ENCODE results near the gene DLG2. TPM values are rescaled to one million over a fixed set of nuclear protein-coding genes. Genes with fewer than 3 reads are reported as not detected.

Gene DLG2
- total RNA-seq, 1 experiment from 2014 or later, result 0.20 TPM

DNA sequence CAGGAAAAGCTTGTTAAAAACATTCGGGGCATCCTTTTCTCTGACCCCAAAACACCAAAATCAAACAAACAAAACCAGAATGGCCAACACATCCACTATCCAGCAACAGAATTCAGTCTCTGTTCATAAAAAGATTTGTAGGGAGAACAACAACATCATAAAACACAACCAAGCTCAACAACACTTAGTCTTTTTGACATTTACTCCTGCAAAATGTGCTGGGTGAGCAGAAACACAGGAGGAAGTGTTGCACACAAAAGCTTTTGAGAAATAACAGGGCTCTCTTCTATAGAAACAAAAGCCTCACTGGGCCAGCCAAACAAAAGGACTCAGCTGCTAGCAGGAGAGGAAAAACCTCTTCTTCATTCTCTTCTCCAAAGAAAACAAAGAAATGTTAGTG lies 1604.9 kb downstream of the DLG2 start:
- no peak for DNase-seq (ENCODE audit: low read depth)
- in situ Hi-C loops (cut with HindIII; ENCODE audit: low pct_unique_long_range_greater_than_20kb, low sequenced_read_pairs), result no loop called here

DNA sequence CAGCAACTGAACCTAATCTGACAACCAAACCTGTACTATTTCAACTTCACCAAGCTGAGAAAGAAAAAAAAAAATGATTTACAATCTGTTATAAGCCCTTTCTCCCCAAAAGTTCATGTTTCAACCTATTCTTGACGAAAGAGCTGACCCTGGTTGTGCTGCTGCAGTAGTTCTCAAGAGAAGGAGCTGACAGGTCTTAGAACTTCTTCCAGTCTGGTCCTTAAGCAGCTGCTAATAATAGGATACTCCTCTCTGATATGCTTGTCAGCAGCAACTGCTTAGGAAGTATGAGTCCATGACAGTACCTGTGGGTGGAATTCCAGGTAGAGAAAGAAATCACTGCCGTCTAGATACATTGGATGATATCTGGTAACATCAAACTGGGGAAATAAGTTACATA lies 1605.9 kb downstream of the DLG2 start:
- in situ Hi-C loops (cut with HindIII; ENCODE audit: low pct_unique_long_range_greater_than_20kb, low sequenced_read_pairs), result no loop called here
- DNase-seq (ENCODE audit: low read depth), result no peak

DNA sequence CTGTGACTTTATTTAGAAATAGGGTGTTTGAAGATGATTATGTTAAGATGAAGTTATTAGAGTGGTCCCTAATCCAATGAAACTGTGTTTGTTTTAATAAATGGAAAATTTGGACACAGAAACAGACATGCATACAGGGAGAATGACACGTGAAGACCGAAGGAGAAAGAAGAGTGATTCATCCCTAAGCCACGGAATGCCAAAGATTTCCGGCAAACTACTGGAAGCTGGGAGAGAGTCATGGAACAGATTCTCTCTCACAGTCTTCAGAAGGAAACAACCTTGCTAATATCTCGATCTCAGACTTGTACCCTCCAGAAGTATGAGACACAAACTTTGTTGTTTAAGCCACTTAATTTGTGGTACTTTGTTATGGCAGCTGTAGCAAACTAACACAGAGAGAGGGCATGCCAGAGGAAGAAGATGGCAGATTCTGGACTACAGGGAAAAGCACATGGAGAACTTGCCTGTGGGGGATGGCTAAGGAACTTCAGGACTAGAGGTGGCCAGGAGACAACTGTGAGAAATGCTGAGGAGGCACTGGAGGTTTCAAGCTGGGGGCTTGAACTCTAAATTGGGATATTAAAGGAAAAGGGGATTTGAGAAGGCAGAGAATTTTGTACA lies 1607.5 kb downstream of the DLG2 start:
- in situ Hi-C loops (cut with HindIII; ENCODE audit: low pct_unique_long_range_greater_than_20kb, low sequenced_read_pairs), result no loop called here
- DNase-seq (ENCODE audit: low read depth), result peak; percentile 34

DNA sequence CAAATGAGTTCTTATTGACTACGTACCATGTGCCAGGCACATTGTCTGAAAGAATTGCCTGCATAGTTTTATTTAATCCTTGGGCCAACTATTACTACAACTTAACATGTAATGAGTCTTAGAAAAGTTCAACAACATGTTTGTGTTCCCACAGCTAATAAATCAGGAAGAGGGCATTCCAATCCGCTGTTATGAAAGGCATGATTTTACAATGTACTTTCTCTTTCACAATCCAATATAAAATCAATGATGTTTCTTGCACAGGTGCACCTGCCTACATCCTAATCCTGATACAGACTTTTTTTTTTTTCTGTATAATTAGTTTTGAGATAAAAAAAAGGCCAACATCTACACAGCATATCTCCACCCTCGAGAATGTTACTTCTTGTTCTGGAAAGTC lies 1612.6 kb downstream of the DLG2 start:
- no peak for DNase-seq (ENCODE audit: low read depth)
- in situ Hi-C loops (cut with HindIII; ENCODE audit: low pct_unique_long_range_greater_than_20kb, low sequenced_read_pairs), result no loop called here

DNA sequence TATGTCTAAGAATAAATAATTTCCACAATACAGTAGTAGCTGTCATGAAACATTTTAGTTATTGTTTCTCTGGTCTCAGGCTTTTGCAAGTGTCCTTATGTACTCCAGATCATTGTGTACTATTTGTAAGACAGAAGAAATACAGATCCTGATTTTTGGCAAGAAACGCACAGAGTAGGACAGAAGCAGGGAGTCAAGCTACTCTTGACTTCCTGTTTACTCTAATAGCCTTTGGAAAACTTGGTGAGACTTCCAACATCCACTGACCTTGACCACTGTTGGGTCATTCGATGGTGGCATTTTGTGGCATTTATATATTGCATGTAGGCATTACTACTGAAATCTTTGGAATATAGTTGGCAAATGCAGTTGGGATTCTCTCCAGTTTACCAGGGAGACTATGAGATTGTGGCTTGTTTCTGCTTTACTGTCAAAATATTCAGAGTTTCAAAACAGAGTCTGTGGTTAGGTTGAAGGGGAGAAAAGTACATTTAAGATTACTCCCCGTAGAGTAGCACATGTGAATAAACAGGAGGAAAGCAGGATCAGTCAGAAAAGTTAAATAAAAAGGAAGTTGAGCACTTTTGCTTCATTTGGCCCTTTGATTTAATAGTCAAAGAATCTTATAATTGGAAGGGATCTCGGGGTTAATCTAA lies 1614.8 kb downstream of the DLG2 start:
- DNase-seq (ENCODE audit: low read depth), result no peak
- in situ Hi-C loops (cut with HindIII; ENCODE audit: low pct_unique_long_range_greater_than_20kb, low sequenced_read_pairs), result no loop called here

DNA sequence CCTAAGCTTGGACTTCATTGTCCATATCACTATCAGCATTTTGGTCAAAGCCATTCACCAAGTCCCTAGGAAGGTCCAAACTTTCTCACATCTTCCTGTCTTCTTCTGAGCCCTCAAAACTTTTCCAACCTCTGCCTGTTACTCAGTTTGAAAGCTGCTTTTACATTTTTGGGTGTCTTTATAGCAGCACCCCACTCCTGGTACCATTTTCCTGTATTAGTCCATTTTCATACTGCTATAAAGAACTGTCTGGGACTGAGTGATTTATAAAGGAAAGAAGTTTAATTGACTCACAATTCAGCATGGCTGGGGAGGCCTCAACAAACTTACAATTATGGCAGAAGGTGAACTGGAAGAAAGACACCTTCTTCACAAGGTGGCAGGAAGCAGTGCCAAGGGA lies 1624.0 kb downstream of the DLG2 start:
- in situ Hi-C loops (cut with HindIII; ENCODE audit: low pct_unique_long_range_greater_than_20kb, low sequenced_read_pairs), result no loop called here
- no peak for DNase-seq (ENCODE audit: low read depth)

DNA sequence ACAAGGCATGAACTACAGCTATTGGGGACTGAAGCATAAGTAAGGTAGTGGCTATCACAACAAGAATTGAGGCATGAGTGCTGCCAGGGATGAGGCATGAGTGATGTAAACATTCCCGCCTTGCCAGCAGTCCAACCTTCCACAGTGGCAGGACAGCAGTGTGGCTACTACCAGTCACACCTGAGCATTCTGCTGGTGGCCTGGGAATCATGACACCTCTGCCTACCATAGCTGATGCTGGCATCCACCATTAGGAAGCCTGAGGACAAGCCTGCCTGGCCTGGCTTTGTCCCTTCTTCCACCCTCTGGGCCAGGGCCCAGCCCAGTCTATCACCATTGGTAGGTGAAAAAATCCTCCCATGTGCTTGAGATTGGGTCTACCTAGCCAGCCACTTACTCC lies 1628.2 kb downstream of the DLG2 start:
- DNase-seq (ENCODE audit: low read depth), result no peak
- in situ Hi-C loops (cut with HindIII; ENCODE audit: low pct_unique_long_range_greater_than_20kb, low sequenced_read_pairs), result no loop called here

DNA sequence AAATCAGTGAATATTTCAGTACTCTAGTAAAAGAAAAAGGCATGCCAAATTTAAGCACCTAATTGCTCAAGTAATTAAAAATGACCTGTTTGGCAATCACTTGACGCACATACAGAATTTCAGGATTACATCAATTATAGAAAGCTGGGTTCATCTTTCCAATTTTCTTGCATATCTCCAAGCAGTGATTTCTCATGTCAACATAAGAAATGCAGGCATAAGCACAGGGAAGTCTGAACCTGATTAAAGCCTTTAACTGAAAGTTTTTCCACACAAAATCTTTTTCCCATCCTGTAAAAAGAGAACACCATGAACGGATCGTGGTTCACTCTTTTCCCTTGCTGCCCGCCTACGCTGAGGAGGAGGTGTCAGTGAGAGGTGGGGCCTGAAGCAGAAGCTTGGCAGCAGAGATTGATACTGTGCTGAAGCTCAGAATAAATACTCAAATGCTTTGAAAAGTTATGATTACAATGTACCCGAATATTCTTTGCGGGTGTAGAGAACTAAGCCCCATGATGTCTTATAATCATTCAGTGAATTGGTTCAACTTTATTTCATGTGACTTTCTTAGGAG lies 1636.9 kb downstream of the DLG2 start:
- DNase-seq (ENCODE audit: low read depth), result no peak
- in situ Hi-C loops (cut with HindIII; ENCODE audit: low pct_unique_long_range_greater_than_20kb, low sequenced_read_pairs), result no loop called here

DNA sequence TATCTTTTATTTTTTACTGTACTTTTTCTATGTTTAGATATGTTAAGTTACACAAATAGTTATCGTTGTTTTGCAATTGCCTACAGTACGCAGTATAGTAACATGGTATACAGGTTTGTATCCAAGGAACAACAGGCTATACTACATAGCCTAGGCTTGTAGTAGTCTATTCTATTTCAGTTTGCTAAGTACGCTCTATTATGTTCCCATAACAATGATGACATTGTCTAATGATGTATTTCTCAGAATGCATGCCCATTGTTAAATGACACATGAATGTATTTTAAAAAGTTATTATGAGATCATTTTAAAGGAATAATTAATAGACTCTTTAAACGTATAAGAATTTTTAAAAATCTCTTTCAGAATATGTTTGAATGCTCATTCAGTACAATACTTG lies 1644.3 kb downstream of the DLG2 start:
- no peak for DNase-seq (ENCODE audit: low read depth)
- in situ Hi-C loops (cut with HindIII; ENCODE audit: low pct_unique_long_range_greater_than_20kb, low sequenced_read_pairs), result no loop called here

DNA sequence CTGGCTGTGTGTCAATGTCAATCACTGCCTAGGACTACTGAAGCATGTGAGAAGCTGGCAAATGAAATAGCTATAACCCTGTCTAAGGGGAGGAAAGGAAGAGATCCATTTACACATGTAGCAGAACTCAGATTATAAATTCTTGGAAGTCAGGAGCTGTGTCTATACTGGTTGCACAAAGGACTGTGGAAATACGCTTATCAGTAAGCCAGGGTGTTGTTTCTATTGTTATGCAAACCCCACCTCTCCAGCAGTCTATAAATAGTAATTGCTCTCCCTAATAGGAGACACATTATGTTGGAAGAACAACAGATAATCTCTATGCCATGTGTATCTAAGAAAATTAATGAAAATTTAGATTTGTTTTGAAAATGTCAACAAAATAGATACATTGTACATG lies 1647.6 kb downstream of the DLG2 start:
- no peak for DNase-seq (ENCODE audit: low read depth)
- in situ Hi-C loops (cut with HindIII; ENCODE audit: low pct_unique_long_range_greater_than_20kb, low sequenced_read_pairs), result no loop called here

DNA sequence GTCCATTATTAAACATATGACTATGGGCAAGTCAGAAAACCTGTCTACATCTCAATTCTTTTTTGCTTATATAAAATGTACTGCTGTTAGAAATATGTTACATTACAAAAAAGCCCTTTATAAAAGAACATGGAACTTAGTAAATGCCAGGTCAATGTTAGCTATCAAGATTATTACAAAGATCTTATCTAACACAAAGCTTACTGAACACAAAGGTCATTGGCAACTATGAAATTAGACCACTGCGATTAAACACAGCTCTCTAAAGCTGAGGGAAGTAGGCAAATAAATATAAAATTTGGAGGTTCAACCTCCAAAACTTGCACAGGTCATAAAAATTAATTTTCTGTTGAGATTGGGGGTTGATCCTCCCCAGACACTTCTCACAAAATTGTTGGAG lies 1648.2 kb downstream of the DLG2 start:
- in situ Hi-C loops (cut with HindIII; ENCODE audit: low pct_unique_long_range_greater_than_20kb, low sequenced_read_pairs), result no loop called here
- no peak for DNase-seq (ENCODE audit: low read depth)

DNA sequence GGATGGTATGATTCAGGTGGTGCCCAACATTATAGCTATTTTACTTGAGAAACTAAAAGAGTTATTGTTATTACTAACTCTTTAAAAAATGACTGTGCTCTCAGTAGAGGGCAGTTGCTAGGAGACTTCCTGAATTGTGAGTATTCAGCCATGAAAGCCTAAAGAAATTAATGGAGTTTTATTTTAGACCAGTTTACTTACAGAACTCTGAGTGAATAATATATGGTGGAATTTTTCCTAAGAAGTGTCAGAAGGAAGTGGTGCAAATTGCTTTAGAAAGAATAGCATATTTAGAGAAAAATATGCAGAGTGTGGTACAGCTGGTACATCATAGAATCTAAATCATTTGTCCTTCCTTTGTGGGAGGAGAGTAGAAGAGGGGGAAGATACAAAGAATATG lies 1651.1 kb downstream of the DLG2 start:
- no peak for DNase-seq (ENCODE audit: low read depth)
- in situ Hi-C loops (cut with HindIII; ENCODE audit: low pct_unique_long_range_greater_than_20kb, low sequenced_read_pairs), result no loop called here

DNA sequence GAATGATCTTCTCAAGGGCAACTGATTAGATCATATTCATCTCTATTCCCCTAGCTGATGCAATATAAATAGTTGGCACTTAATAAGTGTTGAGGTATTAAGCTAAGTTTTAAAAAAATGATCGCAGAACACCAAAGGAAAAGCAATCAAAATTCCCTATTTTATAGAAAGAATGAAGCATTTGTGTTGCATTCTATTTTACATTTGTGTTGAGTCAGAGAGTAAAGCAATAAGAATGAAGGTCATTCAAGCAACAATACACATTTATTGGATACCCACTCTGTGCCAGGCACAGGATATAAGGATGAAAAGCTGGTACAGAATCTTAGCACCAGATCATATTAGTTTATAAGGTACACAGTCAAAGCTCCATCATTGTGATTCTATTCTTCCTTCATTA lies 1654.6 kb downstream of the DLG2 start:
- in situ Hi-C loops (cut with HindIII; ENCODE audit: low pct_unique_long_range_greater_than_20kb, low sequenced_read_pairs), result no loop called here
- DNase-seq (ENCODE audit: low read depth), result no peak

DNA sequence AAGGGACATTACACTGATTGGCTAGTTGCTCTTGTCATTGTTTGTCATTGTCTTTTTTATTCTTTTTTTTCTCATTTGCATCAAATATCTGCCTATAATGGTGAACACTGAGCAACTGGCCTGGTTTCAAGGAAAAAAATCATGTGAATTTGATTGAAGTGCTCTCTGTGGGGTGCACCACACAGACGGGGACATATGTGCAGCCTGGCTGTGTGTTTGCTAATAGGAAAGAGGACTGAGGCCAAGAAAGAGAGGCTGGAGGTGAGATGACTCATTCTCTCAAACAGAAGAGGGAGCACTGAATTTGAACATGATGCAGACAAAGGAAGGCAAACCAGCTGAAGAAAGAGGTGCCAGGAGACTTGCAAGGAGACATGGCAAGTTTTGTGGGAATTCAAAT lies 1656.1 kb downstream of the DLG2 start:
- no peak for DNase-seq (ENCODE audit: low read depth)
- in situ Hi-C loops (cut with HindIII; ENCODE audit: low pct_unique_long_range_greater_than_20kb, low sequenced_read_pairs), result no loop called here

DNA sequence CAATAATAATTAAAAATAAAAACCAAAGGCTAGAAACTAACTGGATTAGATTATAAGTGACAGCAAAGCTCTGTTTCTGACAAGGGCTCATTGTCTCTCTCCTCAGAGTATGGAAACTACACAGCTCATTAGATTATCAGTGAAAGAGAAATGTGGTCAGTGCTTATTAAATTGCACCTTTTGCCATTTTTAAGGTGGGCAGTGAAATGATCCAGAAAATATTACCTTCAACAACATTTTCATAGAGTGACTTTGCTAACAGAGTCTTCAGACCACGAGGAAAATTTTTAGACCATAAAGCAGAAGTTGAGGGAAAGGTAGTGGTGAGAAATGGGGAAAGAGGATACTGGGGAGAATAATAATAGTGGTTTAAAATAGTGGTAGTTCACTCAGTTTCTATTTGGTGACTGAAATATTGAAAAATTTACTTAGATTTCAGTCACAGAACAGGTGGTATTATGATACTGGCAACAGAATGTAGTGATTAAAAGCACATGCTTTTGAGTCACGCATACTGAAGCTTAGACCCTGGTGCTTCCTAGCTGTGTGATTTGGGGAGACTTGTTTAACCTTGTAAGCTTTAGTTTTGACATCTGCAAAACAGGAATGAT lies 1657.0 kb downstream of the DLG2 start:
- DNase-seq (ENCODE audit: low read depth), result no peak
- in situ Hi-C loops (cut with HindIII; ENCODE audit: low pct_unique_long_range_greater_than_20kb, low sequenced_read_pairs), result no loop called here

DNA sequence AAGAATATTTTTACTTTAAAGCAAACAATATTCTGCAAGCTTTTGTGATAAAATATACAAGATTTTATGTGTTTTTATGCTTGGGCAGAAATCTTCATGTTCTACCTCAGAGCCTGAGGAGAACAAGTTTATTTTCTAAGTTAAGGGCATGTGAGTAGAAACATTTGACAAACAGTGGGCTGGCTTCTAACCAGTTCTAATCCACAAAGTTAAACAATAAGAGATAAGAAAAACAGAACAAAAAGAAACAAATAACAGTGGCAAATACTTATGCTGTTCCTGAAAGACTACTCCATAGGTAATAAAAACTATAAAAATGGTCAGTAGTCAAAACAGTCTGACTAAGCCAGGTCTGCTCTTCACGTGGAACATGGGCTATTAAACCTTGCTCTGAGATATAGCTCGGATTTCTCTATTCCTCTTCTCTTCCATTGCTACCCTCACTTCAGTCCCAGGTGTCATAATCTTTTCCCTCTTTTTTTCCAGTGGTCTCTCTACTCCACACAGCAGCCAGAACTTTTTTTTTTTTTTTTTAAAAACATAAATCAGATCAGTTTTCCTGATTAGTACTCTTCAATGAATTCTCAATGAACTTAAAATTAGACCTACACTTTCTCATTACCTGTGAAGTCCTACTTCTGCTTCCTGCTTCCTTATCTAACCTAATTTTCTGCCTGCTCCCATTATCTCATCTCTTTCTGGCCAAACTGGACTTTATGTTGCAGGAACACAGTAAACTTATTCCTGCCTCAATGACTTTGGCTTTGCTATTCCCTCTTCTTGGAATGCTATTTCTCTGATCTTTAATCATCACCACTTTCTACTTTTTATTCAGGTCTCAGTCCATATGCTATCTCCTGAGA lies 1669.9 kb downstream of the DLG2 start:
- DNase-seq (ENCODE audit: low read depth), result peak; percentile 2
- in situ Hi-C loops (cut with HindIII; ENCODE audit: low pct_unique_long_range_greater_than_20kb, low sequenced_read_pairs), result no loop called here

DNA sequence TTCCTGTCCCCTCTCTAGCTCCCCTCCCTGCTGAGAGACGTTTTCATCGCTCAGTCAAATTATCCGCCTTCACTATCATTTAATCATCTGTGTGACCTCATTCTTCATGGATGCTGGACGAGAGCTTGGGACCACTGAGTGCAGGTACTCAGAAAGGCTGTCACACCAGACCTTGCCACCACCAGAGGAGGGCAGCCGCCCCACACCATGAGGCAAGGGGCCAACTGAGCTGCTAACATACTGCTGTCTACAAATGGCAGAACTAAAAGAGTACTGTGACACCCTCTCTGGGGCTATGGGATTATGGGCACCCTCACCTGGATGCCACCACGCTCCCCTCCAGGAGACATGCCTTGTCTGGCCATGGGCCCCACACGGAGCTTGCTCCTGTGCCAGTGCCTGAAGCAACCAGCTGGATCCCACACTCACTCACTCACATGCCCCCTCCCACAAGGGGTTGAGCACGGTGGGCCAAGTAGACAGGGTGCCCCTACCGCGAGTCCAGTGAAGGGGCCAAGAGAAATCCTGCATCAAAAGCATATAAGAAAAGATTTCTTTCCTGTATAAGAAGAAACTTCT lies 1670.9 kb downstream of the DLG2 start:
- in situ Hi-C loops (cut with HindIII; ENCODE audit: low pct_unique_long_range_greater_than_20kb, low sequenced_read_pairs), result no loop called here
- no peak for DNase-seq (ENCODE audit: low read depth)

DNA sequence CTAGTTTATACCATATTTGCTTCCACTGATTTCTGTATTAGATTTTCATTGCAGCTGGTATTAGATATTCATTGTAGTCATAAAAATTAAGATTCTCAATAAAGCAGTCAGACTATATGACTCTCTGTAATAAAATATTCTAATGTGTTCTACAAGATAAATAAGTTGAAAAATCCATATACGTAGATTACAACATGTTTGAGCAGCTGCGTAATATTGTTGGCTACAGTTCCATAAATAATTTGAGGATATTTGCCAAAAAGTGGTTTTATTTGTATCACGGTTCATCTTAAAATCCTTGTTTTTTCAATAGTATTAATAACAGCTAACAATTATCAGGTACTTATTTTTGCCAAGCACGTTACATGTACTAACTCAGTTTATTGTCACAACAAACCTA lies 1672.4 kb downstream of the DLG2 start:
- in situ Hi-C loops (cut with HindIII; ENCODE audit: low pct_unique_long_range_greater_than_20kb, low sequenced_read_pairs), result no loop called here
- no peak for DNase-seq (ENCODE audit: low read depth)
